Measurements from ENCODE around the gene FNDC11.
"Not testable (repeated sequence)": the region's sequence is repeated elsewhere in the genome, so short reads cannot be mapped to it uniquely, and the experiment has no call there.

FNDC11 gene

DNA sequence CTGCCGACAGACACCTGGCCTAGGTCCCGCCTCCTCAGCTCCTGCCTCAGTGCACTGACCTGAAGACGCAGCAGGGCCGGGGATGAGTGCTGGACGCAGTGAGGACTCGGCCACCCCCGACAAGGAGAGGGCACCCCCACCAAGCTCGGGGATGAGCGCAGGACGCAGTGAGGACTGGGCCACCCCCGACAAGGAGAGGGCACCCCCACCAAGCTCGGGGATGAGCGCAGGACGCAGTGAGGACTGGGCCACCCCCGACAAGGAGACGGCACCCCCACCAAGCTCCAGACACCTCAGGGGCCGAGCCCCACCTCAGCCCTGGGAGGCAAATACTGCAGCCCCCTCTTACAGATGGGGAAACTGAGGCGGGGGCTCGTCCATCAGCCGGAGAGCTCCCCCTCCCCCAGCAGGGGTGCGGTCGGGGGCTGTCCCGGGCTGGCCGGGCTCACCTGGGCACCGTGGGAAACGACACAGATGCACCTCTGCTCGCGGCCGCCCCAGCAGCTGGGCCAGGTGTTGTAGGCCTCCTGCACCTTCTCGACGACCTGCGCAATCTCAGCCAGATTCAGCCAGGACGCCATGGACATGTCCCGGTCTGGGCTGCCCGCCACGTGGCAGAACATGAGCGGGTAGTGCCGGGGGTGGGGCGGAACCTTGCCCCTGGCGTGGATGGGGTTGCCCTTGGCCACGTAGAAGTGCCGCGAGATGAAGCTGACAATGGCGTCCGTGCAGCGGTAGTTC is 12.6 kb downstream of the FNDC11 start:
- no peak for DNase-seq (ENCODE audit: low read depth in 2 of 2)

DNA sequence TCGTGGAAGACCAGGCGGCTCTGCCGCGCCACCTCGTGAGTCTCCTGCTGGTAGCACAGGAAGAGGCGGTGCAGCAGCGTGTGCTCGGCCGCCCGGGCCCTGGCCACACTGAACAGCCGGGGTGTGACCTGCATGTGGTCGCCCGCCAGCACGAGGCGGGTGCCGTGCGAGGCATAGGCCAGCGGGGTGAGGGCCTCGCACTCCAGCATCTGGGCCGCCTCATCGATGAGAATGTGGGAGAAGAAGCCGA is 13.1 kb downstream of the FNDC11 start:
- DNase-seq (ENCODE audit: low read depth in 2 of 2): no peak

GRCh38 chr20:63567386-63568169 is 13.6 kb downstream of the FNDC11 start:
- DNase-seq (ENCODE audit: low read depth in 2 of 2): peak in 1 of 2 donors; percentile 39

GRCh38 chr20:63568170-63568981 is 14.4 kb downstream of the FNDC11 start:
- no peak for DNase-seq (ENCODE audit: low read depth in 2 of 2)

GRCh38 chr20:63568986-63569949 is 15.3 kb downstream of the FNDC11 start:
- no peak for DNase-seq (ENCODE audit: low read depth in 2 of 2)

GRCh38 chr20:63570281-63571086 is 16.5 kb downstream of the FNDC11 start:
- no peak for DNase-seq (ENCODE audit: low read depth in 2 of 2)

DNA sequence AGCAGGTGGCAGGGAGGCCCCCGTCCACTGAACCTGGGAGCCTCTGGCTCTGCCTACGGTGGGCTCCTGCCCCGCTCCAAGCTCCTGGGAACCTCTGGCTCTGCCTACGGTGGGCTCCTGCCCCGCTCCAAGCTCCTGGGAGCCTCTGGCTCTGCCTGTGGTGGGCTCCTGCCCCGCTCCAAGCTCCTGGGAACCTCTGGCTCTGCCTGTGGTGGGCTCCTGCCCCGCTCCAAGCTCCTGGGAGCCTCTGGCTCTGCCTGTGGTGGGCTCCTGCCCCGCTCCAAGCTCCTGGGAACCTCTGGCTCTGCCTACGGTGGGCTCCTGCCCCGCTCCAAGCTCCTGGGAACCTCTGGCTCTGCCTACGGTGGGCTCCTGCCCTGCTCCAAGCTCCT is 17.1 kb downstream of the FNDC11 start:
- DNase-seq (ENCODE audit: low read depth in 2 of 2): not testable (repeated sequence)

GRCh38 chr20:63572071-63572787 is 18.3 kb downstream of the FNDC11 start:
- no peak for DNase-seq (ENCODE audit: low read depth in 2 of 2)

GRCh38 chr20:63572788-63573646 is 19.1 kb downstream of the FNDC11 start:
- DNase-seq (ENCODE audit: low read depth in 2 of 2): no peak

DNA sequence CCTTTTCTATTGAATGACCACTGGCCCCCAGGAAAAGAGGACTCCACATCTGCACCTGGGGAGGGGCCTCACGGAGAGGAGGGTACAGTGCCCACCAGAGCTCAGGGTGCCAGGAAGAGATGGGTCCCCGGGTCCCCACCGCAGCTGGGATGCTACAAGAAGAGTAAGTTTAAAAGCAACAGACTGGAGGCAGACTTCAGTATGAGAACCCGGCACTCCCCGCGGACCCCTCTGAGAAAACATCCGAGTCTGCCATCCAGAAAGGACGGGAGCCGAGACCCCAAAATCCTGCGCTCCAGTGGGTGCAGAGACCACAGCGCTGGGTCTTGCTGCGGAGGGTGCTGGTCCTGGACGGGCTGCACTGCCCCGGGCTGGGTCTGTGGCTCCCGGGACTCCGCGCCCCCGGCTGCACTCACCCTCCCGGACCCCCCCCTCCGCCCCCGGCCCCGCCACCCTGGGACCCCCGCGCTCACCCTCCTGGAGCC is 19.7 kb downstream of the FNDC11 start:
- DNase-seq (ENCODE audit: low read depth in 2 of 2): no peak

GRCh38 chr20:63574156-63574828 is 20.3 kb downstream of the FNDC11 start, which contains the start of gene HELZ2:
Gene HELZ2 (minus strand): TSS chr20:63574239. CDS start chr20:63572385, 1,854 bp downstream.
- peak; percentile 46 to 60 for DNase-seq (ENCODE audit: low read depth in 2 of 2)

DNA sequence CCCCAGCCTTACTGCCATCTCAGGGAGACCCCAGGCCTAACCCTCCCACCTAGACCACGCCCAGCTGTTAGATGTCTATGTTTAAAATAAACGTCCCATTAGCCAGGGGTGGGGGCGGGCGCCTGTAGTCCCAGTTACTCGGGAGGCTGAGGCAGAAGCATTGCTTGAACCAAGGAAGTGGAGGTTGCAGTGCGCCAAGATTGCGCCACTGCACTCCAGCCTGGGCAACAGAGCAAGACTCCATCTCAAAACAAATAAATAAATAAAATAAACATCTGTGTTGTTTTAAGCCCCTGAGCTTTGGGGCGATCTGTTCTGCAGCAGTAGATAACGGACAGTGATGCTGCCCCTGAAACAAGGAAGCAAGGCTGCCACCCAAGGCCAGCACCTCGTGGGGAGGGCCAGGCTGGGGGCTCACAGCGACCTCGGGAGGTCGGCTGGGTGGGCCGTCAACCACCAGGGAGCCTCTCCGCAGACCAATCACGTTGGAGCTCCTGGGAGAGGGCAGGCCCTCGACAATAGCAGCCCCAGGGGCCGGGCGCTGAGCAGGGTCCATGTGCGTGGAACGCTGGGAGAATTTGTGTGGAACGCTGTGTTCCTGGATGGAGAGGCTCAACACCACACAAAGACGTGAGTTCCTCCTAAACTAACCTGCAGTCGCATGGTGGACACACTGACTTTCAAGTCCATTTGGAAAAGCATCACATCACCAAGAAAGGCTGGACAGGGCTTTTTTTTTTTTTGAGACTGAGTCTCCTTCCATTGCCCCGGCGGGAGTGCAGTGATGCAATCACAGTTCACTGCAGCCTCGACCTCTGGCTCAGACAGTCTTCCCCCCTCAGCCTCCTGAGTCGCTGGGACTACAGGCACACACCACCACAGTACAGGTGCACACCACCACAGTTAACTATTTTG is 21.1 kb downstream of the FNDC11 start:
- no peak for DNase-seq (ENCODE audit: low read depth in 2 of 2)

GRCh38 chr20:63576311-63576710 is 22.4 kb downstream of the FNDC11 start:
- no peak for DNase-seq (ENCODE audit: low read depth in 2 of 2)

DNA sequence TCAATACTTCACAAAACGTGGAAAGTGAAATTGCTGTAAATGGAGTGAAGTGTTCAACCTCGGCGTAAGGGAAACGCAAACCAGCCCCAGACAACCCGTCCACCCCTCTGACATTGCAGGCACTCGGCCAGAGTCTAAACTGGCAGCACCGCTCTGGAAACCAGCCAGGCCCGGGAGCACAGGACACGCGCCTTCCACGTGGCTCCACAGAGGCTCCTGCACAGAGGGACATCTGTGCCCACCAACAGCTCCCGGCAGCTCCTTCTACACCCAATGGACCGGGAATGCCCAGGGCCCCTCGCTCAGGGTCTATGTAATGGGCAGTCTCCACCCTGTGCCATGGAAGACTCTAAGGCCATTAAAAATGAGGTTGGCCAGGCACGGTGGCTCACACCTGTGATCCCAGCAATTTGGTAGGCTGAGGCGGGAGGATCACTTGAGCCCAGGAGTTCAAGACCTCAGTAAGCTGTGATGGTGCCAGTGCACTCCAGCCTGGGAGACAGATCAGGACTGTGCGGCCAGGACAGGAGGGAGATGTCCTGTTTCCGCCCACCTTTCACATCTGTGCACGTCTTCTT is 23.4 kb downstream of the FNDC11 start:
- DNase-seq (ENCODE audit: low read depth in 2 of 2): no peak

- no peak for DNase-seq (ENCODE audit: low read depth in 2 of 2)
These were observed 24.5 kb downstream of the FNDC11 start for GRCh38 chr20:63578224-63579016.
